Activated CD4-positive, alpha-beta T cell treated with anti-CD3 and anti-CD28 coated beads for 4 hours (primary cell): ENCODE results near the gene CIAPIN1.
"Not testable (repeated sequence)": the region's sequence is repeated elsewhere in the genome, so short reads cannot be mapped to it uniquely, and the experiment has no call there.

Experiments
- DNase-seq, 2 donors: peaks; one replicate each; pipeline ENCODE4 v3.0.0-alpha.2; 2020

Gene CIAPIN1

GRCh38 chr16:57439947-57440346 lies 7.2 kb downstream of the CIAPIN1 start:
- DNase-seq, result not testable (repeated sequence)

GRCh38 chr16:57435838-57436237 lies 11.3 kb downstream of the CIAPIN1 start:
- DNase-seq, result no peak

- DNase-seq, result no peak
Measured at GRCh38 chr16:57434003-57434402, 13.2 kb downstream of the CIAPIN1 start.

- no peak for DNase-seq
Measured at GRCh38 chr16:57432989-57433388, 14.2 kb downstream of the CIAPIN1 start.

- no peak for DNase-seq
Measured at GRCh38 chr16:57432505-57432904, 14.7 kb downstream of the CIAPIN1 start.

- DNase-seq, result no peak
Measured at GRCh38 chr16:57430955-57431354, 16.2 kb downstream of the CIAPIN1 start.

- DNase-seq, result no peak
Measured at GRCh38 chr16:57427824-57428223, 19.4 kb downstream of the CIAPIN1 start.

- DNase-seq, result no peak
Measured at GRCh38 chr16:57427307-57427706, 19.9 kb downstream of the CIAPIN1 start.

- no peak for DNase-seq
Measured at GRCh38 chr16:57426356-57426755, 20.8 kb downstream of the CIAPIN1 start.

GRCh38 chr16:57424583-57424982 lies 22.6 kb downstream of the CIAPIN1 start:
- DNase-seq, result no peak

GRCh38 chr16:57423152-57423551 lies 24.0 kb downstream of the CIAPIN1 start:
- DNase-seq, result no peak

- no peak for DNase-seq
Measured at GRCh38 chr16:57422026-57422944, 24.9 kb downstream of the CIAPIN1 start.

GRCh38 chr16:57419506-57419905 lies 27.7 kb downstream of the CIAPIN1 start:
- no peak for DNase-seq

GRCh38 chr16:57416084-57416483 lies 31.1 kb downstream of the CIAPIN1 start:
- DNase-seq, result no peak

GRCh38 chr16:57413733-57414132 lies 33.5 kb downstream of the CIAPIN1 start:
- DNase-seq, result no peak

GRCh38 chr16:57413301-57413730 lies 33.9 kb downstream of the CIAPIN1 start:
- no peak for DNase-seq

GRCh38 chr16:57412584-57412983 lies 34.6 kb downstream of the CIAPIN1 start:
- DNase-seq, result no peak

GRCh38 chr16:57411362-57411976 lies 35.7 kb downstream of the CIAPIN1 start:
- DNase-seq, result no peak

GRCh38 chr16:57409870-57410587 lies 37.2 kb downstream of the CIAPIN1 start:
- DNase-seq, result no peak

GRCh38 chr16:57409065-57409464 lies 38.1 kb downstream of the CIAPIN1 start:
- DNase-seq, result no peak

- DNase-seq, result no peak
Measured at GRCh38 chr16:57407521-57408353, 39.4 kb downstream of the CIAPIN1 start.

- no peak for DNase-seq
Measured at GRCh38 chr16:57406881-57407280, 40.3 kb downstream of the CIAPIN1 start.

- DNase-seq, result no peak
Measured at GRCh38 chr16:57405097-57405496, 42.1 kb downstream of the CIAPIN1 start.
